Endothelial cell of umbilical vein (primary cell): Measurements from ENCODE around the gene PRMT1.

ENCODE experiments used
- CTCF ChIP-seq, 2 donors: IDR thresholded peaks; 1 replicate in 1 of 2; 2 replicates in 1 of 2; pipeline ENCODE4 v1.5.1; 2011; ENCODE audit warnings: low read length in 2 of 2, mild to moderate bottlenecking in 2 of 2, moderate library complexity in 2 of 2, control low read depth in 1 of 2, inconsistent platforms in 1 of 2, low read depth in 1 of 2; ENCODE audit not compliant: insufficient read depth in 1 of 2; ENCODE audit errors: extremely low read depth in 1 of 2
- FOS ChIP-seq: IDR thresholded peaks from 2 replicates; pipeline ENCODE4 v1.6.1; 2011; ENCODE audit warnings: mild to moderate bottlenecking, low read length, moderate library complexity, borderline replicate concordance; ENCODE audit not compliant: insufficient read depth
- POLR2AphosphoS5 ChIP-seq: IDR thresholded peaks from 2 replicates; pipeline ENCODE4 v1.6.1; 2012; ENCODE audit warnings: low read depth, mild to moderate bottlenecking, control low read depth, low read length, moderate library complexity; ENCODE audit not compliant: insufficient read depth

- TF ChIP-seq CTCF (IDR thresholded peaks at IDR 0.05; ENCODE audit: extremely low read depth in 1 of 2, insufficient read depth in 1 of 2, low read depth in 1 of 2, low read length in 2 of 2), result no peak
- TF ChIP-seq POLR2AphosphoS5, result no peak
- no peak for TF ChIP-seq FOS
Measured at GRCh38 chr19:49645592-49645991, 31.5 kb upstream of the PRMT1 start.
